Vagina (tissue), 2 donors: Measurements from ENCODE around the gene TF.

Experiments
- POLR2A ChIP-seq, 2 donors: fragments of 450-650 bp; IDR thresholded peaks; one replicate each; pipeline ENCODE4 v1.6.1; 2017; ENCODE audit warnings: antibody characterized with exemption in 2 of 2, mild to moderate bottlenecking in 2 of 2, moderate library complexity in 2 of 2
- TF ChIP-seq, protein P1 (sequence below), 3 experiments: fragments of 450-650 bp in 2 of 3; fragments of 200-600 bp in 1 of 3; sonication (generic) in 1 of 3; IDR thresholded peaks; one replicate each; pipeline ENCODE4 v1.5.1; 2017 to 2019; ENCODE audit warnings: antibody characterized with exemption in 3 of 3, mild to moderate bottlenecking in 2 of 3, moderate library complexity in 2 of 3

DNA sequence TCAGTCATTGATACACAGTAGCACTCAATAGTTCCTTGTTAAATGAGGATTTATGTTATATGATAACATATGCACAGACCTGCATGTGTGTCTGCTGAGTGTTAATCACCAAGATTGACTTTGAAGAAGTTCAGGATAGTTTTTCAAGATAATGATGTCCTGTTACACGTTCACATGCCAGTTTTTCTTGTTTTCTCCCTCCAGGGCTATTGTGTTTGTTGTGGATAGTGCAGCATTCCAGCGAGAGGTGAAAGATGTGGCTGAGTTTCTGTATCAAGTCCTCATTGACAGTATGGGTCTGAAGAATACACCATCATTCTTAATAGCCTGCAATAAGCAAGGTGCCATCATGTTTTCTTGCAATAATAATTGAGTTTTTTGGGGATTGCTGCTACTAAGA, 69.2 kb downstream of the TF start:
- TF ChIP-seq POLR2A (IDR thresholded peaks at IDR 0.05): no peak
- TF ChIP-seq, protein P1, sequence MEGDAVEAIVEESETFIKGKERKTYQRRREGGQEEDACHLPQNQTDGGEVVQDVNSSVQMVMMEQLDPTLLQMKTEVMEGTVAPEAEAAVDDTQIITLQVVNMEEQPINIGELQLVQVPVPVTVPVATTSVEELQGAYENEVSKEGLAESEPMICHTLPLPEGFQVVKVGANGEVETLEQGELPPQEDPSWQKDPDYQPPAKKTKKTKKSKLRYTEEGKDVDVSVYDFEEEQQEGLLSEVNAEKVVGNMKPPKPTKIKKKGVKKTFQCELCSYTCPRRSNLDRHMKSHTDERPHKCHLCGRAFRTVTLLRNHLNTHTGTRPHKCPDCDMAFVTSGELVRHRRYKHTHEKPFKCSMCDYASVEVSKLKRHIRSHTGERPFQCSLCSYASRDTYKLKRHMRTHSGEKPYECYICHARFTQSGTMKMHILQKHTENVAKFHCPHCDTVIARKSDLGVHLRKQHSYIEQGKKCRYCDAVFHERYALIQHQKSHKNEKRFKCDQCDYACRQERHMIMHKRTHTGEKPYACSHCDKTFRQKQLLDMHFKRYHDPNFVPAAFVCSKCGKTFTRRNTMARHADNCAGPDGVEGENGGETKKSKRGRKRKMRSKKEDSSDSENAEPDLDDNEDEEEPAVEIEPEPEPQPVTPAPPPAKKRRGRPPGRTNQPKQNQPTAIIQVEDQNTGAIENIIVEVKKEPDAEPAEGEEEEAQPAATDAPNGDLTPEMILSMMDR (IDR thresholded peaks at IDR 0.05): no peak
